ENCODE measurements around the gene SV2C. TPM values are rescaled to one million over a fixed set of nuclear protein-coding genes. Genes with fewer than 3 reads are reported as not detected.
A peak's percentile ranks its signal among the peaks of the same experiment; 100 is the strongest.

SV2C gene
- total RNA-seq, 4 donors from 2014 or later, result 0.18 to 0.85 (median 0.27) TPM; not detected in 1

DNA sequence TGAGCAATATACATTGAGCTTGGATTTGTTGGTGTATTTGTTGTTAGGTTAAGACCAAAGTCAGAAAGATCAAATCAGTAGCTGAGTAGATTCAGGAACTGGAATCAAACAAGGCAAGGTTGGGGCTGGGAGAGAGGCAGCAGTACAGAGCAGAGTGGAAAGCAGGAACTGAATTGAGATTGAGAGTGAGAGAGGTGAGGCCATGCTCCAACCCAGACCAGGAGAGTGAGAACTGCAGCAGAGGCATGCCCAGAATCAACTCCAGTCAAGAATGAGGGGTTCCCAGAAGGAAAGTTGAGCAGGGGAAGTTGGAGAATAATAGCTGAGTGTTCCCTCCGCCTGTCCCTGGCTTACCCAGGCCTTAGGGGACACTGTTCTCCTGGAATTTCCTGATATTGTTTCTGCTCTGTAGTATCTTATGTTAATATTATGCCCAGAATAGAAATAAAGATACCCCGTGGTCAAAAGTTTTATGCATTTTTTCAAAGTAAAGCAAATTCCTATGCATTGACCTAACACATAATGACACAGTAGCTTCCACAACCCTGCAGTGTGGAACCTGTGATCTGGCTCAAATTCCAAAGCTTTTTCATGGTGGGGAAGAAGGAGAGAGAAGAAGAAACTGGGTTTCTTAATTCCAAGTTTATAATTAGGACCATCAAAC, 82.7 kb downstream of the SV2C start:
- Histone ChIP-seq H3K4me1 (no peaks in the 10 kb centered on the region), H3K9me3 (no peaks in the 10 kb centered on the region), H3K4me3 (no peak overlapping the region), H3K27me3 (no peaks in the 10 kb centered on the region), H3K27ac (no peak overlapping the region), H3K36me3 (no peaks in the 10 kb centered on the region)
- DNase-seq, result no peak
- TF ChIP-seq CTCF (IDR thresholded peaks at IDR 0.05) (no peak), POLR2A (IDR thresholded peaks at IDR 0.05) (no peak)

DNA sequence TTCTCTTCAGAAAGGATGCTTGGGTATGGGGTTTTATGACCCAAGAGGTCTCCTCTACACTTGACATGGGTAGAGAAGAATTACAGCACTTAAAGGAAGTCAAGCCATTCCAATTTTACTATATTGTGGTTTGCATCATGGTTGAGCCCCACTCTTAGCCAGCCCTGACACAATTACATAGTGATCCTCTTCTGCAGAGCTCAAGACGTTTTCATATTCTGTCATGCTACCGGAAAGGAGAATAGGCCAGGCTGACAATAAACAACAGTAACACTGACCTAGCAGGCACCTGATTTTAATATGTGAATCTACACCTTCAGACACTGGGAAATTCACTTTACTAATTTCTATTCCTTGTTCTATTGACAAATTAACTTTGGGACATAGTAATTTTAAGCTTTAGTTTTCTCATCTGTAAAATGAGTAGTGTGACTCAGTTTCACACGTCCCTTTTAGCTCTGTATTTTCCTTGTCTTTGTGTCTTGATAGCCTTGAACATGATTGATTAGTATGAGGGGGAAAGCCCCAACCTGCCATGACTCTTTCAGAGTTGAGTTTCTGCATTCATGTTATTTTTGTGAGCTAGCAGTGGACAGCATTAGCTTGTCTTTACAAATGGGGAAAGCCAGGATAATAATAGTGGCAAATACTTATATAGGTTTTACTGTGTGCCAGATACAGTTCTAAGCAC, 83.8 kb downstream of the SV2C start:
- Histone ChIP-seq H3K36me3 (no peaks in the 10 kb centered on the region), H3K4me3 (no peak overlapping the region), H3K27me3 (no peaks in the 10 kb centered on the region), H3K4me1 (no peaks in the 10 kb centered on the region), H3K9me3 (no peaks in the 10 kb centered on the region), H3K27ac (no peak overlapping the region)
- TF ChIP-seq POLR2A (IDR thresholded peaks at IDR 0.05), result no peak
- TF ChIP-seq CTCF (IDR thresholded peaks at IDR 0.05), result no peak
- DNase-seq, result no peak

DNA sequence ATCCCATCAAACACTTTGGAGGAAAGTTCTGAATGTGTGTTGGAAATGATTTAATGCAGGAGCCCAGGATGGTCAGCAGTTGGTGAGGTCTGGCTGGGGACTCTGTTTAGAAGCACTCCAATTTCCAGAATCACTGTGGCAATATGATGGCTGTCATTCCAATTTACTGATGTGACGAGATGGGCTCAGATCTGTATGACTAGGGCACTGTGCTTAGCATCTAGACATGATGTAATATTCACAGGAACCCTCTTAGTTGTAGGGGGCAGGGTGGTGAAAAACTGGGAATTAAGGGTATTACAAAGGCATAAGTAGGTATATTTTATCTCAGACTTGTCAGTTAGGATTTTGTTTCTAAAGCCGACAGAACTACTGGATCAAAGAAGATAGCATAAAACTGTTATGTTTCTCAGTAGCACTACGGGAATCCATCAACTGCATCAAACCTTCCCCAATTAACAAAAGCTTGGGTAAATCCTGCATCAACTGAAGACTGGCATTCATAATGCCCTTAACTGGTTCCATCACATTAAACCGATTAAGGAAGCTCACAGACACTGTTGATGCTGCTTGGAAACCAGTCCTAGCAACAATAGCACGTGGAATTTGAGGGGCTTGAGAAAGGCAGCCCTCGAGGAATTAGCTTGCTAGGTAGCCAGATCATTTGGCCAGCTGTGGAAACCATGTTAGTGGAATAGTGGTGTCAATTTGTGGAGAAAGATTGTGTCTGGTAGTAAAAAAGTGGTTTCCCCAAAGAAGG, 86.1 kb downstream of the SV2C start:
- no peak overlapping the region for H3K27ac ChIP-seq

GRCh38 chr5:76174101-76174500, 90.9 kb downstream of the SV2C start:
- no peaks in the 10 kb centered on the region for H3K9me3 ChIP-seq
- H3K27ac ChIP-seq, result no peak overlapping the region
- H3K4me1 ChIP-seq, result no peaks in the 10 kb centered on the region
- no peak for TF ChIP-seq POLR2A (IDR thresholded peaks at IDR 0.05)
- TF ChIP-seq CTCF (IDR thresholded peaks at IDR 0.05), result no peak
- no peaks in the 10 kb centered on the region for H3K36me3 ChIP-seq
- no peaks in the 10 kb centered on the region for H3K27me3 ChIP-seq
- no peak overlapping the region for H3K4me3 ChIP-seq
- DNase-seq, result no peak

More for the DNA sequence above, 86.1 kb downstream of the SV2C start:
- Histone ChIP-seq H3K9me3 (no peaks in the 10 kb centered on the region), H3K4me3 (no peak overlapping the region), H3K36me3 (no peaks in the 10 kb centered on the region), H3K27me3 (no peaks in the 10 kb centered on the region), H3K4me1 (no peaks in the 10 kb centered on the region)
- no peak for TF ChIP-seq POLR2A (IDR thresholded peaks at IDR 0.05)
- no peak for TF ChIP-seq CTCF (IDR thresholded peaks at IDR 0.05)
- no peak for DNase-seq

GRCh38 chr5:76175051-76175666, 92.0 kb downstream of the SV2C start:
- H3K27ac ChIP-seq, result no peak overlapping the region
- no peaks in the 10 kb centered on the region for H3K9me3 ChIP-seq
- no peaks in the 10 kb centered on the region for H3K36me3 ChIP-seq
- DNase-seq, result peak in 2 of 3 donors; percentile 34 to 82
- no peak overlapping the region for H3K4me3 ChIP-seq
- H3K27me3 ChIP-seq, result no peaks in the 10 kb centered on the region
- TF ChIP-seq POLR2A (IDR thresholded peaks at IDR 0.05) (no peak), CTCF (IDR thresholded peaks at IDR 0.05) (peak in 4 of 6 experiments; percentile 63 to 75 (median 70))
- H3K4me1 ChIP-seq, result no peaks in the 10 kb centered on the region
